ENCODE measurements around the gene PUM2.
"Not testable (repeated sequence)": the region's sequence is repeated elsewhere in the genome, so short reads cannot be mapped to it uniquely, and the experiment has no call there.

PUM2 gene

GRCh38 chr2:20350753-20351554, at the start of gene PUM2:
PUM2 (minus strand) TSS chr2:20350844; CDS start chr2:20327360, 23,484 bp downstream.
- peak; percentile 96 for DNase-seq (ENCODE audit: low spot score)

GRCh38 chr2:20400306-20400705, 49.7 kb upstream of the PUM2 start:
- DNase-seq (ENCODE audit: low spot score) = no peak

DNA sequence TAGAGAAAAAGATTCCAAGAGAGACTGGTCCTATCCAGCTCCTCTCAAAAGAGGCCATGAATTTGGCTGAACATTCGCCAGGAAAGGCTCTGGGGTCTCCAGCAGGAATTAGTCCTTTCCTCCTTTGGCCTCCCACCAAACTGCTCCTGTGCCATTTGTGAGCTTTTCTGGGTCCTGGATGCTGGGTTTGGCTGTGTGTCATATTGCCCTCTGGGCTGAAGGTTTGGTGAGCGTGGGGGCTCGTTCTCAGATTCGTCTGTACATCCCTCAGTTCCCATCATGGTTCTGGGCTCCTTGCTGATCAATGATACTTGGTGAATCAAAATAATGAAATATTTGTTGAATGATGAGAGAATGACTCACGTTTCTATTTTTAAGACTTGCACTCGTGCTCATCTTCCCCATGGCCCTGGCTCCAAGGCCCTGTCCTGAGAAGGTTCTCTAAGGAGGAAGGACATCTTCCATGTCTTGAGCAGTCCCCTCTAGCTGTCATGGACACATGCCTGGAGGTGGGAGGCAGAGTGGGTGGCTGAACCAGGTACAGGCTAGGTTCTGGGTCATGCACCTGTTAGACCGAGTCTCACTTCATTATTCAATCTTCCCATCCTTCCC, 48.4 kb upstream of the PUM2 start:
- DNase-seq (ENCODE audit: low spot score) = no peak

DNA sequence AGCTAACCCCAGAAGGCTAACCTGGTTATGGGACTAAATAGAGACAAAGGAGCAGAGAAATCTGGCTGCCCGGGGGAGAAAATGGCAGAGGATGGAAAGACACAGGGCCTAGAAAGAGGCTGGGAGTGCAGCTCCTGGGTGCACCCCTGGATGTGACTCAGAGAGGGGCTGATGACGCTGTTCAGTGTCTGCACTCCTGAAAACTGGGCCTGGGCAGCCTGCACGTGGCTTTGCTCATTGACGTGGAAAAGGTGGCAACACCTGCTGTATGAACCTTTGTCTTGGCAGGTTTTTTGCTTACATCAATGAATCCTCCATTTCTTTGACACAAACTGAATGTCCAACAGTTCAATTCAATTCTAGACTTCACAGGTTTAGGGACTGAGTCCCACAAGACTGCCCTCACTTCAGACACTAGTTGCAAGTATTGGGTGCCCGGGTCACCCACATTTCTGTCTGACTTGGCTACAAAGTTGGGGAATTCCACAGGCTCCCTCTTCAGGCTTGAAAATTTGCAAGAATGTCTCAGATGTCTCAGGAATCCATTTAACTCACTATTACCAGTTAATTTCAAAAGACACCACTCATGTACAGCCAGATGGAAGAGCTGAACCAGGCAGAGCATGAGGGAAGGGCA, 47.3 kb upstream of the PUM2 start:
- DNase-seq (ENCODE audit: low spot score) = no peak

GRCh38 chr2:20396356-20397000, 45.8 kb upstream of the PUM2 start:
- no peak for DNase-seq (ENCODE audit: low spot score)

- DNase-seq (ENCODE audit: low spot score) = no peak
Observed at GRCh38 chr2:20393986-20394385, 43.3 kb upstream of the PUM2 start.

GRCh38 chr2:20391951-20392699, 41.5 kb upstream of the PUM2 start:
- no peak for DNase-seq (ENCODE audit: low spot score)

- no peak for DNase-seq (ENCODE audit: low spot score)
Observed at GRCh38 chr2:20390524-20391123, 40.0 kb upstream of the PUM2 start.

- no peak for DNase-seq (ENCODE audit: low spot score)
Observed at GRCh38 chr2:20384953-20385352, 34.3 kb upstream of the PUM2 start.

DNA sequence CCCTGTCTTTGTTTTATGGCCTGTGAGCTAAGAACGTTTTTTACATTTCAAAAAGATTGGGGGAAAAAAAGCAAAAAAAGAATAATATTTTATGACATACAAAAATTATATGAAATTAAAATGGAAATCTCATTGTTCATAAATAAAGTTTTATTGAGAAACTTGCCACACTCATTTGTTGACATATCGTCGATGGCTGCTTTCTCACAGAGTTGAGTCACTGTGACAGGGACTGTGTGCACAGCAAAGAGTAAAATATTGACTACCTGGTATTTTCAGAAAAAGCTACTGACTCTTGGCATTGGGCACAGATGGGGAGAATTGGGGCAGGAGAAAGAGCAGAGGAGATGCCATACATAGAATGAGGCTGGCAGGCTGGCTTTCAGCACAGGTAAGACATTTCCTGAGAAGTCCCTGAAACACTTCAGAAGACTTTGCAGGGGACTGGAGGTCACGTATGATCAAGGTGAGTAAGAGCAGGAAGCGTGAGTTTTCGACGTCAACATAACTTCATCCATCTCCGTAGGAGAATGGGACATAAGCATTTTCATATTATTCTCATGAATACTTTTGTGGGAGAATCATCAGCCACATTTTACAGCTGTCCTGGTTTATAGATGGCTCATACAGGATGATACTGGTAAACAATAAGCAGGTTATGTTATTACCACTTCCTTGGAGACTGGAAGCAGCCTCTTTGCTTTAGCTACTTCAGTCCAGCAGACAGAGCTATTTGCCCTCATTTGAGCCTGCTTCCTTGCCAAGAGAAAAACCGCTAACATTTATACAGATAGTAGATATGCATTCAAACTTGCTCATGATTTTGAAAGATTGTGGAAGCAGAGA, 32.5 kb upstream of the PUM2 start:
- DNase-seq (ENCODE audit: low spot score) = no peak

GRCh38 chr2:20381457-20381856, 30.8 kb upstream of the PUM2 start:
- no peak for DNase-seq (ENCODE audit: low spot score)

- DNase-seq (ENCODE audit: low spot score) = no peak
Observed at GRCh38 chr2:20378891-20379519, 28.4 kb upstream of the PUM2 start.

- DNase-seq (ENCODE audit: low spot score) = no peak
Observed at GRCh38 chr2:20378341-20378740, 27.7 kb upstream of the PUM2 start.

- no peak for DNase-seq (ENCODE audit: low spot score)
Observed at GRCh38 chr2:20377741-20378140, 27.1 kb upstream of the PUM2 start.

GRCh38 chr2:20374982-20375381, 24.3 kb upstream of the PUM2 start:
- DNase-seq (ENCODE audit: low spot score) = not testable (repeated sequence)

GRCh38 chr2:20372896-20373640, 22.4 kb upstream of the PUM2 start:
- no peak for DNase-seq (ENCODE audit: low spot score)

DNA sequence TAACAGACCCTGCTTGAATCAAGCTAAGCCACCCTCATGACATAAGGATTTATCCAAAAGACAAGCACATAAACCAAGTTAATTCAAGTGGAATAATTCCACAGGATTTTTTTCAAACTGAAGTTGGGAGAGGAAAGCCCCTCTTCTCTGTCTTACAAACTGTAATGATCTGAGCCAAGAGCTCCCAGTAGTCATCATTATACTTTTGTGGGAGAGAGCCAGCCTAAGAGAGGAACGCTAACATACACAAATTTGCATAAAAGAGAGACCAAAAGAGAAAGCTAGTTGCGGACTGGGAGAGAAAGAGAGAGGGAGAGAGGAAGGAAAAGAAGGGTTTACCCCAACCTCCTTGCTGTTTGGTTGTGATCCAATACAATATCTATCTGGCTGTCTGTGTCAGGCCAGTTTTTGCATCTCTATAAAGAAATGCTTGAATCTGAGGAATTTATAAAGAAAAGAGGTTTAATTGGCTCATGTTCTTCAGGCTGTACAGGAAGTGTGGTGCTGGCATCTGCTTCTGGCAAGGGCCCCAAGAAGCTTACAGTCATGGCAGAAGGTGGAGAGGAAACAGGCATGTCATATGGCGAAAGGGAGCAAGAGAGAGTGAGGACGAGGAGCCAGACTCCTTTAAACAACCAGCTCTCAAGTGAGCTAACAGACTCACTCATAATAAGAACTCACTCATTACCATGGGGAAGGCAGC, 20.8 kb upstream of the PUM2 start:
- no peak for DNase-seq (ENCODE audit: low spot score)

DNA sequence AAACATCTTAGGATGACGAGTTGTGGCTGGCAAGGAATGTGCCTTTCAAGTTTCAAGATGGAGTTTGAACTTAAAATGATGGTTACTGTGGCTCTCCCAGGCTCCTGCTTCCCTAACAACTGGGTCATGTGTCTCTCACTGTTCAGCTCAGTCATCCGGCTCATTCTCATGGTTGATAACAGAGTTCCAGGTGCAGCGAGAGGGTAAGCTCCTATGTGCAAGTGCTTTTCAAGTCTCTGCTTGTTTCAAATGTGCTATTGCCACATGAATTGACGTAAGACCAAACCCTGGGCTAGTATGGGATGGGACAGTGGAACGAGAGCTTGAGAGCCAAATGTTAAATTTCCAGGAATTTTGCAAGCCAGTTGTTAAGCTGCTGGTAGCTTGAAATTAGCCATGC, 19.5 kb upstream of the PUM2 start:
- no peak for DNase-seq (ENCODE audit: low spot score)

DNA sequence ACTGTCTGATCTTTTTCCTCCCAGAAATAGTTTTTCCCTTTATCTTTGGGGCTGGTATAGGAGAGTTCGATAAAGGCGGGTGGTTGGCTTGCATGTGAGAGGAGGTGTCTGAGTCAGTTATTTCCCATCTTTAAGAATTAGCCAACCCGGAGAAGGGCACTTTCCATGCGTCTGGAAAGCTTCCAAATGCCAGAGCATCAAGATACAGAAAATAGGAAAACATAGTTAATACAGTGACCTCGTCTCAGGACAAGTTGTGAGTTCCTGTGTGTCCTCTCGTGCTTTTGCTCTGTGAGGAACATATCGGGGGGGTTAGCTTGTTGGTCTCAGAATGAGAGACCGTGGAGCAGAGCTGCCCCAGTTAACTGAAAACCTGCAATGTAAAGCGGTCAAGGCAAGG, 18.7 kb upstream of the PUM2 start:
- no peak for DNase-seq (ENCODE audit: low spot score)
